ENCODE measurements around the gene ASAH2. TPM values are rescaled to one million over a fixed set of nuclear protein-coding genes. Genes with fewer than 3 reads are reported as not detected.

ASAH2 gene
- total and polyA plus RNA-seq, 11 donors, result 0.25 to 2.9 (median 1.00) TPM

DNA sequence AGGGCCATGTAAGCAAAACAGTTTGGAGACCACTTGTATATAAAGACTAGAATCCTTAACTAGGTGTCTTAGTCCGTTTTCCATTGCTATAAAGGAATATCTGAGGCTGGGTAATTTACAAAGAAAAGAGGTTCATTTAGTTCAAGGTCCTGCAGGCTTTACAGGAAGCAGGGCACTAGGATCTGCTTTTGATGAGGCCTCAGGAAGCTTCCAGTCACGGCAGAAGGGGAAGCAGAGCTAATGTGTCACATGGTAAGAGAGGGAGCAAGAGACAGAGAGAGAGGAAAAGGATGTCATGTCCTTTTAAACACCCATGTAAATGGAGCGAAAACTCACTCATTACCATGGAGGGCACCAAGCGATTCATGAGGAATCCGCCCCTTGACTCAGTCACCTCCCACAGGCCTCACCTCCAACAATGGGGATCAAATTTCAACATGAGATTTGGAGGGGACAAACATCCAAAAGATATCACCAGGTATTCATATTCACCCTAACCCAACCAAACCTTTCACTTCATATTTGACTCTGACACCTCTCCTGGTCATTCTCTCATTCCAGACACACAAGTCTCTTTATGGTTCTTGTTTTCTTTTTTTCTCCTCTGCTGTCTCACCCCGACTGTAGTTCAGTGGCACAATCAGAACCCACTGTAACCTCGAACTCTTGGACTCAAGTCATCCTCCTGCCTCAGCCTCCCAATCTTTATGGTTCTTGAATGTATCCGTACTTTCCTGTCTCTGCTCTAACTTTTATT, 30.1 kb upstream of the ASAH2 start:
- Histone ChIP-seq H3K27ac (no peak overlapping the region), H3K4me3 (no peak overlapping the region), H3K27me3 (peaks cover 0 to 5% (median 0%) of the 10 kb centered on the region in 9 donors), H3K36me3 (no peaks in the 10 kb centered on the region), H3K4me1 (peaks cover 0 to 6% (median 0%) of the 10 kb centered on the region in 12 donors), H3K9me3 (no peaks in the 10 kb centered on the region)
- no peak for ATAC-seq
- no peak for DNase-seq
- TF ChIP-seq POLR2A (IDR thresholded peaks at IDR 0.05), result no peak
- TF ChIP-seq, protein P1, sequence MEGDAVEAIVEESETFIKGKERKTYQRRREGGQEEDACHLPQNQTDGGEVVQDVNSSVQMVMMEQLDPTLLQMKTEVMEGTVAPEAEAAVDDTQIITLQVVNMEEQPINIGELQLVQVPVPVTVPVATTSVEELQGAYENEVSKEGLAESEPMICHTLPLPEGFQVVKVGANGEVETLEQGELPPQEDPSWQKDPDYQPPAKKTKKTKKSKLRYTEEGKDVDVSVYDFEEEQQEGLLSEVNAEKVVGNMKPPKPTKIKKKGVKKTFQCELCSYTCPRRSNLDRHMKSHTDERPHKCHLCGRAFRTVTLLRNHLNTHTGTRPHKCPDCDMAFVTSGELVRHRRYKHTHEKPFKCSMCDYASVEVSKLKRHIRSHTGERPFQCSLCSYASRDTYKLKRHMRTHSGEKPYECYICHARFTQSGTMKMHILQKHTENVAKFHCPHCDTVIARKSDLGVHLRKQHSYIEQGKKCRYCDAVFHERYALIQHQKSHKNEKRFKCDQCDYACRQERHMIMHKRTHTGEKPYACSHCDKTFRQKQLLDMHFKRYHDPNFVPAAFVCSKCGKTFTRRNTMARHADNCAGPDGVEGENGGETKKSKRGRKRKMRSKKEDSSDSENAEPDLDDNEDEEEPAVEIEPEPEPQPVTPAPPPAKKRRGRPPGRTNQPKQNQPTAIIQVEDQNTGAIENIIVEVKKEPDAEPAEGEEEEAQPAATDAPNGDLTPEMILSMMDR (IDR thresholded peaks at IDR 0.05), result no peak
- WGBS, 4 donors, result 76 to 86% (median 79%) methylated on average over 8 of the region's 8 CpGs
- intact Hi-C loops (cut with DNase I), result loop anchor here in 2 of 10 donors (10.0 kb wide), 2 partner anchors 343 to 353 kb away; partner anchors contain the start of gene SGMS1 (in 1 of the 2)

DNA sequence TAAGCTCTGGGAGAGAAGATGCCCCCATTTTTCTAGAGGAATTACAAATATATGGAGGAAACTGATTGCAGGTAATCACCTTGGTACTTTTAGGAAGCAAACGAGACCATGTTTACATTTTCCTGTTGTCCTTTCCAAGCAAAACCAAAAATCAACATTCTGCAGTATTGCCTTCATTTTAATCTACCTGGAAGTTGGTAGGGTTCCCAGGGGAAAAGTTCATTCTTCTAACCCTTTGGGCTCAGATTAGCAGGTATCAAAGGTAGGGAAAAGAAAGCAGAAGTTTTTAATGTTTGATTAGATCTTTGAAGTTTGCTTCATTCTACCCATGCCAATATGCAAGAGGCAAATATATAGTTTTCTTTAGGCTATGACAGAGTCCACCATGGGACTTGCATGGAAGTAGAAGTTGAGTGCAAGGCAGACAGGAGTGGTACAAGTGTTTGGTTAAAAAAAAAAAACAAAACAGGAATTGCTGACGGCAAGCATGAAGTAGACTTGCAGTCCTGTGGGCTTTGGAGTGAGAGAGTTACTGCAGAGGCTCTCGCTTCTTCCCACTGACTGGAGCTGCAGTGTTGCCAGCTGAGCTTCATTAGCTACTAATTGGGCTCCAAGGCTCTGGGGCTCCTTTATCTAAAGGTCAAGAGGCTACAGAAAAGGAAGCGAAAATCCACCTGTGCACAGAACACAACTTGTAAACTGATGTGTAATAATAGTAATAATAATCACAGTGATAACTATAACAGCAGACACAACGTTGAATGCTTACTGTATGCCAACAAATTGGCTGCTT, 28.9 kb upstream of the ASAH2 start:
- DNase-seq (no peak), ATAC-seq (no peak)
- intact Hi-C loops (cut with DNase I), result loop anchor here in 2 of 10 donors (10.0 kb wide), 2 partner anchors 345 to 355 kb away; partner anchors contain the start of gene SGMS1 (in 1 of the 2)
- no peak overlapping the region for H3K4me3 ChIP-seq
- no peaks in the 10 kb centered on the region for H3K4me1 ChIP-seq
- 58 to 69% (median 65%) methylated on average over 5 of the region's 5 CpGs for WGBS, 4 donors
- TF ChIP-seq POLR2A (IDR thresholded peaks at IDR 0.05), result no peak
- TF ChIP-seq, protein P1 (IDR thresholded peaks at IDR 0.05), result no peak
- no peak overlapping the region for H3K27ac ChIP-seq
- H3K36me3 ChIP-seq, result no peaks in the 10 kb centered on the region
- H3K27me3 ChIP-seq, result peaks cover 0 to 8% (median 0%) of the 10 kb centered on the region in 9 donors
- H3K9me3 ChIP-seq, result no peaks in the 10 kb centered on the region

DNA sequence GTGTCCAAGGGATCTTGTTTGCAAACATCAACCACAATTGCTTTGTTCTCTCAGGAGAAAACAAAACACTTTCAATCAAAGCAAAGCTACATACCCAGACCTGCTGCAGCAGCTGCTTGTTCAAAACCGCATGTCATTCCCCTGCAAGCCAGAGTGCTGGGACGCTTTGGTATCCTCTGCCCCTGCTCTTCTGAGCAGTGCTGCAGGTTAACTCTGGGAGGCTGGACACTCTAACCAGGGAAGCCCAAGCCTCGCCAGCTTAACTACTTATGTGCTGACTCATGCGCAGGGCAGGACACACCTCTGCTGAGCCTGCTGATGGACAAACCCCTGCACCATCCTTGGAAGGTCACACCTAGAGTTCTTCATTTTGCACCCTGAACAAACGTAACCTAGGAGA, 28.2 kb upstream of the ASAH2 start:
- intact Hi-C loops (cut with DNase I), result loop anchor here in 1 of 10 donors (10.0 kb wide), 1 partner anchor 685 kb away; no protein-coding TSS in a partner anchor
- WGBS, 4 donors, result 54 to 71% (median 66%) methylated on average over 5 of the region's 5 CpGs
- DNase-seq (no peak), ATAC-seq (no peak)
- TF ChIP-seq, protein P1 (IDR thresholded peaks at IDR 0.05), result no peak
- TF ChIP-seq POLR2A (IDR thresholded peaks at IDR 0.05), result no peak
- Histone ChIP-seq H3K27ac (no peak overlapping the region), H3K36me3 (no peaks in the 10 kb centered on the region), H3K27me3 (peaks cover 0 to 8% (median 0%) of the 10 kb centered on the region in 9 donors), H3K4me1 (no peaks in the 10 kb centered on the region), H3K4me3 (no peak overlapping the region), H3K9me3 (no peaks in the 10 kb centered on the region)

Data from heart left ventricle (tissue), 16 donors.